Activated CD4-positive, alpha-beta T cell treated with anti-CD3 and anti-CD28 coated beads for 36 hours (primary cell): ENCODE data around the gene ACADS. TPM values are rescaled to one million over a fixed set of nuclear protein-coding genes. Genes with fewer than 3 reads are reported as not detected.

ENCODE experiments used
- ATAC-seq: fragments of 200-7000 bp; cut with Tn5 transposase; one replicate; pipeline ENCODE4 v1.10.0; 2021; ENCODE audit warnings: mild to moderate bottlenecking, moderate library complexity
- CTCF ChIA-PET: fragments of 350-600 bp; sonication (Branson Sonifier 250); formaldehyde crosslinking; loops from one replicate; lab custom pipeline; 2021; ENCODE audit warnings: antibody characterized with exemption; lab: Charles Lee
- POLR2A ChIA-PET: fragments of 350-600 bp; sonication (Branson Sonifier 250); formaldehyde crosslinking; loops from one replicate; lab custom pipeline; 2021; ENCODE audit warnings: antibody characterized with exemption, inconsistent platforms; lab: Charles Lee
- DNase-seq: peaks from one replicate; pipeline ENCODE4 v3.0.0-alpha.2; 2020
- H3K27ac Mint-ChIP-seq: one replicate; pipeline ENCODE4 v1.8.0; 2021; ENCODE audit warnings: mixed read lengths
- H3K27me3 Mint-ChIP-seq: one replicate; pipeline ENCODE4 v1.8.0; 2021; ENCODE audit warnings: mixed read lengths
- H3K36me3 Mint-ChIP-seq: one replicate; pipeline ENCODE4 v1.8.0; 2021; ENCODE audit warnings: low read depth, mixed read lengths
- H3K4me1 Mint-ChIP-seq: one replicate; pipeline ENCODE4 v1.8.0; 2021; ENCODE audit warnings: mixed read lengths
- H3K4me3 Mint-ChIP-seq: one replicate; pipeline ENCODE4 v1.8.0; 2021; ENCODE audit warnings: mild to moderate bottlenecking, moderate library complexity, mixed read lengths
- H3K9me3 Mint-ChIP-seq: one replicate; pipeline ENCODE4 v1.8.0; 2021; ENCODE audit warnings: low read depth, mixed read lengths
- intact Hi-C, 2 experiments: fragments of 100-400 bp; cut with DNase I in 1 of 2; cut with micrococcal nuclease in 1 of 2; formaldehyde crosslinking; loops; one replicate each; pipeline versions ENCODE4 v1.14.2 to v1.15.1; 2022 to 2024; cut with DNase I, micrococcal nuclease
- total RNA-seq, 2 experiments: library from RNA; stranded (reverse); gene quantifications; one replicate each; pipeline ENCODE4 v1.2.3, GENCODE V29; 2021

The ACADS gene, protein sequence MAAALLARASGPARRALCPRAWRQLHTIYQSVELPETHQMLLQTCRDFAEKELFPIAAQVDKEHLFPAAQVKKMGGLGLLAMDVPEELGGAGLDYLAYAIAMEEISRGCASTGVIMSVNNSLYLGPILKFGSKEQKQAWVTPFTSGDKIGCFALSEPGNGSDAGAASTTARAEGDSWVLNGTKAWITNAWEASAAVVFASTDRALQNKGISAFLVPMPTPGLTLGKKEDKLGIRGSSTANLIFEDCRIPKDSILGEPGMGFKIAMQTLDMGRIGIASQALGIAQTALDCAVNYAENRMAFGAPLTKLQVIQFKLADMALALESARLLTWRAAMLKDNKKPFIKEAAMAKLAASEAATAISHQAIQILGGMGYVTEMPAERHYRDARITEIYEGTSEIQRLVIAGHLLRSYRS
- total RNA-seq, result 10 to 100 TPM; 10.1 to 17.4 TPM

DNA sequence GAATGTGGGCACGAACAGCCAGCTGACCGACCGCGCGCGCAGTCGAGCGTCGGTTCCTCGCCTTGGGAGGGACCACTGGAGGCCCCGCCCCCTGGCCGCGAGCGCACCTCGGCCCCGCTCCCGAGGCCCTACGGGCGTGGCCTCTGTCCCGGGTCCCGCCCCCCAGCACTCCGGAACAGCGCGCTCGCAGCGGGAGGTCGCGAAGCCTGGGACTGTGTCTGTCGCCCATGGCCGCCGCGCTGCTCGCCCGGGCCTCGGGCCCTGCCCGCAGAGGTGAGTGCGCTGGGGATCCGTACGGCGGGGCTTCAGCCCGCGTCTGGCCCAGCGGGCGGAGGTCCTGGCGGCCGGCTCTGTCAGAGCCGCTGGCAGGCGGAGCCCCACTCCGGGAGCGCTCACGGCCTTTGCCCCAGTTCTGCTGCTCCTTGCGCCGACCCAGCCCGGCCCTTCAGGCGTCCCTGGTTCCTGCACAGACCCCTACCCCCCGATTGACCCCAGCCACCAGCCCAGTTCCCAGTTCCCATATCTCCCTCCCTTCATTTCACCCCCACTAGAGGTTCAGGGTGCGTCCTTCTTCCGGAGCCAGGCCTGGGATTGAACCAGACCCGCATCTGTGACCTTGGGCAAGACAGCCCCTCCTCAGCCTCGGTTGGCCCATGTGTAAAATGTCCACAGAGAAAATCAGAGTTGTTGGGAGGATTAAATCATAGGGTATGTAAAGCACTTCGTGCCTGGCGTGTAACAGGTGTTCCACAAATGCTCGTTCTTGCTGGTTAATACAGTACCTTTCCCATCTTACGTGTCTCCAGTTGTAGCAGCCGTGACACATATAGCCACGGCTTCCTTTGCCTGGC, at the start of gene ACADS:
Gene ACADS, plus strand, starts transcription at position 168 of the 851 bp plus-strand sequence. Its CDS starts 60 bp downstream, at position 228.
- intact Hi-C loops, result loop anchor here (1.0 to 5.0 kb wide), 7 partner anchors 16 to 570 kb away; partner anchors contain the start of genes POP5 (in 2 of the 2), C12orf43 (in 1 of the 2), CAMKK2 (in 1 of the 2) and SPPL3 (in 1 of the 2)
- POLR2A ChIA-PET, result interaction anchor here (0.6 kb wide), 1 partner anchor 295 kb away, joined by 5 read pairs; no protein-coding TSS in a partner anchor
- no peaks in the 10 kb centered on the region for H3K9me3 Mint-ChIP-seq
- ATAC-seq (peak; percentile 100), DNase-seq (peak; percentile 96)
- CTCF ChIA-PET, result interaction anchor here (0.6 to 1.4 kb wide), 7 partner anchors 14 to 246 kb away, joined by 3 to 8 read pairs (median 3); no protein-coding TSS in a partner anchor
- H3K27me3 Mint-ChIP-seq, result no peaks in the 10 kb centered on the region
- peak within 1 kb of the TSS; percentile 78 for H3K4me3 Mint-ChIP-seq
- H3K36me3 Mint-ChIP-seq, result peaks cover 32% of the 10 kb centered on the region
- peak within 1 kb of the TSS; percentile 64 for H3K27ac Mint-ChIP-seq
- peaks cover 17% of the 10 kb centered on the region for H3K4me1 Mint-ChIP-seq

- ChIA-PET POLR2A (interaction anchor here (1.1 kb wide), 1 partner anchor 20 kb away, joined by 3 read pairs; no protein-coding TSS in a partner anchor), CTCF (interaction anchor here (3.1 kb wide), 1 partner anchor 29 kb away, joined by 18 read pairs; no protein-coding TSS in a partner anchor)
- H3K4me1 Mint-ChIP-seq, result peaks cover 12% of the 10 kb centered on the region
- intact Hi-C loops, result no loop called here
- peak; percentile 85 for ATAC-seq
- no peaks in the 10 kb centered on the region for H3K36me3 Mint-ChIP-seq
- H3K4me3 Mint-ChIP-seq, result no peak overlapping the region
- no peaks in the 10 kb centered on the region for H3K9me3 Mint-ChIP-seq
- peak; percentile 47 for DNase-seq
- H3K27me3 Mint-ChIP-seq, result peaks cover 3% of the 10 kb centered on the region
- peak overlapping the region; percentile 70 for H3K27ac Mint-ChIP-seq
Observed at GRCh38 chr12:120677765-120678473, 47.7 kb upstream of the ACADS start.

DNA sequence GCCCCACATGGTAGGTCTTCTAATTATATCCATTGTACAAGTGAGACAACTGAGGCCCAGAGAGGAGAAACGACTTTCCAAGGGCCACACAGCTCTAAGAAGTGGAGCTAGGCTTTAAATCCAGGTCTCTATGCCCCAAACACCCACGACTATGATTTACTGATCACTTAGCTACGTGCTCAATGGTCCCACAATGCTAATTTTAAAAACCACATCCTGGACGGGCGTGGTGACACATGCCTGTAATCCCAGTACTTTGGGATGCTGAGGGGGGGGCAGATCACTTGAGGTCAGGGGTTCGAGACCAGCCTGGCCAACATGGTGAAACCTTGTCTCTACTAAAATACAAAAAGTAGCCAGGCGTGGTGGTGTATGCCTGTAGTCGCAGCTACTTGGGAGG, 47.1 kb upstream of the ACADS start:
- ATAC-seq, result peak; percentile 49
- H3K27me3 Mint-ChIP-seq, result peaks cover 3% of the 10 kb centered on the region
- H3K9me3 Mint-ChIP-seq, result no peaks in the 10 kb centered on the region
- peak overlapping the region; percentile 51 for H3K27ac Mint-ChIP-seq
- no peak overlapping the region for H3K4me3 Mint-ChIP-seq
- intact Hi-C loops, result no loop called here
- H3K36me3 Mint-ChIP-seq, result no peaks in the 10 kb centered on the region
- POLR2A ChIA-PET, result interaction anchor here (1.1 kb wide), 1 partner anchor 20 kb away, joined by 3 read pairs; no protein-coding TSS in a partner anchor
- CTCF ChIA-PET, result interaction anchor here (0.9 to 3.1 kb wide), 2 partner anchors 9 to 30 kb away, joined by 3 to 18 read pairs; no protein-coding TSS in a partner anchor
- DNase-seq, result peak; percentile 44
- H3K4me1 Mint-ChIP-seq, result peaks cover 12% of the 10 kb centered on the region

- Mint-ChIP-seq H3K27me3 (no peaks in the 10 kb centered on the region), H3K27ac (no peak overlapping the region), H3K9me3 (no peaks in the 10 kb centered on the region), H3K36me3 (no peaks in the 10 kb centered on the region), H3K4me1 (peaks cover 19% of the 10 kb centered on the region), H3K4me3 (no peak overlapping the region)
- ChIA-PET CTCF (interaction anchor here (3.1 kb wide), 1 partner anchor 31 kb away, joined by 18 read pairs; no protein-coding TSS in a partner anchor), POLR2A (no interaction called here)
- intact Hi-C loops, result no loop called here
- ATAC-seq, result no peak
- no peak for DNase-seq
Observed at GRCh38 chr12:120680165-120680738, 45.4 kb upstream of the ACADS start.

- H3K36me3 Mint-ChIP-seq, result peaks cover 4% of the 10 kb centered on the region
- POLR2A ChIA-PET, result no interaction called here
- no peak overlapping the region for H3K4me3 Mint-ChIP-seq
- H3K27me3 Mint-ChIP-seq, result no peaks in the 10 kb centered on the region
- H3K27ac Mint-ChIP-seq, result peak overlapping the region; percentile 33
- H3K4me1 Mint-ChIP-seq, result peaks cover 27% of the 10 kb centered on the region
- intact Hi-C loops, result no loop called here
- H3K9me3 Mint-ChIP-seq, result no peaks in the 10 kb centered on the region
- DNase-seq (peak; percentile 31), ATAC-seq (peak; percentile 6)
- CTCF ChIA-PET, result interaction anchor here (0.8 to 1.5 kb wide), 2 partner anchors 11 to 37 kb away, joined by 3 read pairs; no protein-coding TSS in a partner anchor
Observed at GRCh38 chr12:120684523-120684932, 41.1 kb upstream of the ACADS start.

DNA sequence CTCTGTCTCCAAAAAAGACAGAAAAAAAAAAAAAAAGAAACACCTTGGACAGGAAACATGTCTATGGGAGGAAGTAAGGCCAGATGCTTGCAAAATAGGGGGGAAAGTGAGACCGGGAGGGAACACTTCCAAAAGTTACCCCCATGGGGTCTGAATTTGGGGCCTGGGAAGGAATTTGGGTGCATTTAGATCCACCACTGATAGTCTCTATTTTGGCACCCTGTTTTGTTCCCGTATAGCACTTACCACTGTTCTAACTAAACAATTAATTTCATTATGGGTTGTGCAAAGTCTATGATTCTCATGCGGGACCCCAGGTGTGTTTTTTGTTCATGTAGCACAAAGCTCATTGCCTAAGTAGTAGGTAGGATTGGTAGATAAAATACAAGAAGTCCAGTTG, 40.1 kb upstream of the ACADS start:
- H3K4me1 Mint-ChIP-seq, result peaks cover 35% of the 10 kb centered on the region
- H3K4me3 Mint-ChIP-seq, result peak overlapping the region; percentile 81
- CTCF ChIA-PET, result interaction anchor here (1.5 kb wide), 2 partner anchors 12 to 38 kb away, joined by 3 to 7 read pairs; no protein-coding TSS in a partner anchor
- peak overlapping the region; percentile 73 for H3K27ac Mint-ChIP-seq
- H3K36me3 Mint-ChIP-seq, result peaks cover 6% of the 10 kb centered on the region
- intact Hi-C loops, result loop anchor here in 1 of 2 experiments (5.0 kb wide), 4 partner anchors 447 to 1117 kb away; partner anchors contain the start of genes BICDL1, P2RX4, P2RX7 and SETD1B
- DNase-seq (no peak), ATAC-seq (no peak)
- no peaks in the 10 kb centered on the region for H3K9me3 Mint-ChIP-seq
- POLR2A ChIA-PET, result no interaction called here
- H3K27me3 Mint-ChIP-seq, result no peaks in the 10 kb centered on the region

- Mint-ChIP-seq H3K9me3 (no peaks in the 10 kb centered on the region), H3K36me3 (peaks cover 6% of the 10 kb centered on the region), H3K27me3 (no peaks in the 10 kb centered on the region), H3K4me1 (peaks cover 41% of the 10 kb centered on the region), H3K4me3 (peak overlapping the region; percentile 81), H3K27ac (peak overlapping the region; percentile 85)
- POLR2A ChIA-PET, result interaction anchor here (0.6 to 1.0 kb wide), 3 partner anchors 37 to 395 kb away, joined by 3 to 5 read pairs (median 3); partner anchors contain the start of genes POP5 and RNU4-2
- peak; percentile 99 for DNase-seq
- ATAC-seq, result peak; percentile 80
- CTCF ChIA-PET, result interaction anchor here (0.6 to 1.5 kb wide), 5 partner anchors 12 to 273 kb away, joined by 3 to 7 read pairs (median 3); no protein-coding TSS in a partner anchor
- intact Hi-C loops, result loop anchor here (1.0 to 5.0 kb wide), 25 partner anchors 24 to 1116 kb away; partner anchors contain the start of genes COX6A1 (in 2 of the 2), ACADS (in 1 of the 2), ANAPC5 (in 1 of the 2) and BICDL1 (in 1 of the 2)
Observed at GRCh38 chr12:120686151-120686689, 39.4 kb upstream of the ACADS start.

DNA sequence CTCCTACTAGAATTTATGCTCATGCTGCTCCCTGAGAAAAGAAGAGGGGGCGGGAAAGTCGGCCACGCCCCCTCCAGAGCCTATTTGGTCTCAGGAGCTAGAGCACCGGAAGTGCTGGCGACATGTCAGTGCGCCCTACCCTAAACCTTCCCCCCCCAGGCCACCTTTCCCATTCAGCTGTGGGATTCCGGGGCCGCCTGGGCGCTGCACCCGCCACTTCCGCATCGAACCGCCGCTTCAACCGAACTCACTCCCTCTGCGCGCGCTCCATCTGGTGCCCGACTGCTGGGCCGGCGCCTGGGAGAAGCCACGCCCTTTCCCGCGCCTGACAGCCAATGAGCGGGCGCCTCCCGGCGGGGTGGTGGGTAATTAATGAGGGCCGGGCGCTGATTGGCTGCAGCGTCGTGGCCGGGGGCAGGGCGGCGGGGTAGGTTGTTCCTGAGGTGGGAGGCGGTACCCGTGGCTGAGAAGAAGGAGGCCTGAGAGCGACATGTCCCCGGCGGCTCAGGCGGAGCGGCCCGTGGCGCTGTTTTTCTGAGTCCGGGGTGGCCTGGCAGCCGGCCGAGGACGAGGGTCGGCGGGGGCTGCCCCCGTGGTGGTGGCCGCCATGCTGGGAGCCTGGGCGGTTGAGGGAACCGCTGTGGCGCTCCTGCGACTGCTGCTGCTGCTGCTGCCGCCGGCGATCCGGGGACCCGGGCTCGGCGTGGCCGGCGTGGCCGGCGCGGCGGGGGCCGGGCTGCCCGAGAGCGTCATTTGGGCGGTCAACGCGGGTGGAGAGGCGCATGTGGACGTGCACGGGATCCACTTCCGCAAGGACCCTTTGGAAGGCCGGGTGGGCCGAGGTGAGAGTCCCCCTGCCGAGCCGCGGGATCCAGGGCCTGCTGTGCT, 38.7 kb upstream of the ACADS start, which contains the start of gene MLEC:
Gene MLEC, plus strand, starts transcription at position 460 of the 888 bp plus-strand sequence. Its CDS starts 148 bp downstream, at position 608.
- ChIA-PET POLR2A (interaction anchor here (0.6 to 1.0 kb wide), 4 partner anchors 38 to 395 kb away, joined by 3 to 5 read pairs (median 4); partner anchors contain the start of genes POP5, RNU4-1 and RNU4-2), CTCF (interaction anchor here (0.6 to 1.5 kb wide), 6 partner anchors 11 to 273 kb away, joined by 3 to 7 read pairs (median 3); partner anchors contain the start of gene UNC119B)
- H3K4me3 Mint-ChIP-seq, result peak within 1 kb of the TSS; percentile 92
- peak within 1 kb of the TSS; percentile 85 for H3K27ac Mint-ChIP-seq
- peaks cover 46% of the 10 kb centered on the region for H3K4me1 Mint-ChIP-seq
- intact Hi-C loops, result loop anchor here (1.0 to 5.0 kb wide), 26 partner anchors 23 to 1115 kb away; partner anchors contain the start of genes COX6A1 (in 2 of the 2), POP5 (in 2 of the 2), ACADS (in 1 of the 2) and ANAPC5 (in 1 of the 2)
- ATAC-seq, result peak; percentile 86
- H3K27me3 Mint-ChIP-seq, result no peaks in the 10 kb centered on the region
- H3K36me3 Mint-ChIP-seq, result peaks cover 9% of the 10 kb centered on the region
- no peaks in the 10 kb centered on the region for H3K9me3 Mint-ChIP-seq
- peak; percentile 99 for DNase-seq
